HG03354 (cell line): Measurements from ENCODE around the gene GPR107.

Source experiments
- ATAC-seq: cut with Tn5 transposase; IDR thresholded peaks from one replicate; pipeline ENCODE4 v1.9.1; 2021; ENCODE audit warnings: mild to moderate bottlenecking; ENCODE audit not compliant: unreplicated experiment, poor library complexity, severe bottlenecking

GPR107 gene

GRCh38 chr9:130147910-130148309, 94.2 kb downstream of the GPR107 start:
- no peak for ATAC-seq

GRCh38 chr9:130149031-130149430, 95.3 kb downstream of the GPR107 start:
- no peak for ATAC-seq

DNA sequence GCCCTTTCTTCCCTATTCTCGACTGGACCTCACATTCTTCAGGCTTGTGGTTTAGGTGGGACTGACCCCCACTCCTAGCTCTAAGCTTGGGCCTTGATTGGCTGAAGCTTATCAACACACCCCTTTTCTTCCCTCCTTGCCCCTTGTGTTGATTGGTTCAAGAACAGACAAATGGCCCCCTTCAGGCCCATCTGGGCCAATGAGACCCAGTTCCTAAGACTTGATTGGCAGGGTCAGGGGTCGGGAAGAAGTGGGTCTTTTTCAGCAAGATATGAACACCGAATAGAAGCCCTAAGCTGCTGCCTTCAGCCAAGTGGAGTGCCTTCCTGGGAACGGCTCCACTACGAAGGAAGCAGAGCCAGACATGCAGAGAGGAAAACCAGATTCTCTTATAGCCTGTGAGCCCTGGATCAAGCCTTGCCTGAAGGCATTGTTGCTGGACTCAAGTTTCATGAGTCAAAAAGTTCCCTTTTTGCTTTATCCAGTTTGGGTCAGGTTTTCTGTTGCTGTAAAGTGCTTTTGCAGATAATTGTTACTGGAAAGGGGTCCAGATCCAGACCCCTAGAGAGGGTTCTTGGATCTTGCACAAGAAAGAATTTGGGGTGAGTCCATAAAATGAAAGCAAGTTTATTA, 96.1 kb downstream of the GPR107 start:
- ATAC-seq = no peak

DNA sequence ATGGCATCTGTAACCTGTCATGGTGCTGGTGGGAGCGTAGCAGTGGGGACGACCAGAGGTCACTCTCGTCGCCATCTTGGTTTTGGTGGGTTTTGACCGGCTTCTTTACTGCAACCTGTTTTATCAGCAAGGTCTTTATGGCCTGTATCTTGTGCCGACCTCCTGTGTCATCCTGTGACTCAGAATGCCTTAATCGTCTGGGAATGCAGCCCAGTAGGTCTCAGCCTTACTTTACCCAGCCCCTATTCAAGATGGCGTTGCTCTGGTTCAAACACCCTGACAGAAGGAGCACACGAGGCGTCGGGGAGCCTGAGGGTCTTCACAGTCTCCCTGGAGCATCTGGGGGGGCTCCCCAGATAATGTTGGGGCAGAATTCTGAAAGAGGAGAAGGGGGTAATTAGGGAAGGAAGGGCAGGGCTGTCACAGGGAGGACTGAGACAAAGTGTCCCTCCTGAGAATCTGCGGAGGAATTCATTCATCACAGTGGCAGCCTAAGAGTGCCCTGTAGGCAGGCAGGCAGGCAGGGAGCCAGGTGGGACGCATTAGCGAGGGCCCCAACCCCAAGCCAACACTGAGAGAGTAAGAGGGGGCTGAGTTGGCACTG, 97.2 kb downstream of the GPR107 start:
- ATAC-seq = no peak

DNA sequence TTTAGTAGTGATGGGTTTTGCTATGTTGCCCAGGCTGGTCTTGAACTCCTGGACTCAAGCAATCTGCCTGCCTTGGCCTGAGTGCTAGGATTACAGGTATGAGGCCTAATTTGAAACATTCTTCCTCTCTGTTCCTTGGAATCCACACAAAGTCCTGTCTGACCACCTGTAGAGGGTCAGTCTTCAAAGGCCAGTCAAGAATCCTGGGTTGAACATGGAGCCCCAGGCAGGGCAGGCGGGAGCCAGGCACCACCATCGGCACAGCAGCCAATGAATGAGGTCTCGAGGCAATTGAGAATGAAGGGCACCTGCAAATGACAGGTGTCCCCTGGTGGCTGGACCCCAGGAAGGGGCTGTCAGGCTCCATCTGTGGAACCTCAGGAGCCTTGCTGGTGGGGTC, 101.1 kb downstream of the GPR107 start:
- ATAC-seq = no peak

GRCh38 chr9:130155647-130156046, 101.9 kb downstream of the GPR107 start:
- no peak for ATAC-seq

GRCh38 chr9:130156672-130157071, 103.0 kb downstream of the GPR107 start:
- no peak for ATAC-seq

DNA sequence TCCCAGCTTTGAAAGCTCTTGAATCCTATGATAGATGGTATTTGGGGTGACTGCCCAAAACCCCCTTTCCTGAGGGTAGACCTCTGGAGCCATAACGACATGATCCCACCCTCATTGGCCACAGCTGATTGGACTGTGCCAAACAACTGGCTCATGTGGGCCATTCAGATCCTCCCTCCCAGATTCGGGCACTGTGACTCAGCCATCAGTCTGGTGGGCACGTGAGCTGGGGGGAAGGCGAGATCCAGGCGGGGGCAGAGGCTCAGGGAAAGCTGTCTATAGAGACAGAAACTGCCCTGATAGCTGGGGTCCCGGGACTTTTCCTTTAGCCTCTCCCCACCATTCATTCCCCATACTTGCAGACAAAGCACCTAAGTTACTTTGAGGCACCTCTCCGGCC, 103.4 kb downstream of the GPR107 start:
- ATAC-seq = no peak

- ATAC-seq = no peak
These were observed 104.3 kb downstream of the GPR107 start for GRCh38 chr9:130158001-130158400.

DNA sequence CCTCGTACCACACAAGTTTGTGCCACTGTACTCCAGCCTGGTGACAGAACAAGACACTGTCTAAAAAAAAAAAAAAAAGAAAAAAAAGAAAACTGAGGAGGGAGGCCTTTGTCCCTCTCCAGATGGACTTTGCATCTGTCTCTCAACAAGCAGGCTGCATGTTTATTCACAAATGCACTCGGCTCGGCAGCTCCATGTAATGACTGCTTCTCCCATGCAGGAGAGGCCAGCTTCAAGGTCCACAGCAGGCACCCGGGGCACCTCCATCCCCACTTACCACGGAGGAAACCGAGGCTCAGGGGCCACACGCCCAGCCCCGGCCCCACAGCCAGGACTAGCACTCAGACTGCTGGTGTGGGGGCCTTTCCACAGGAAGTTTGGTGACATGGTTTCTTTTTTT, 105.4 kb downstream of the GPR107 start:
- ATAC-seq = no peak

DNA sequence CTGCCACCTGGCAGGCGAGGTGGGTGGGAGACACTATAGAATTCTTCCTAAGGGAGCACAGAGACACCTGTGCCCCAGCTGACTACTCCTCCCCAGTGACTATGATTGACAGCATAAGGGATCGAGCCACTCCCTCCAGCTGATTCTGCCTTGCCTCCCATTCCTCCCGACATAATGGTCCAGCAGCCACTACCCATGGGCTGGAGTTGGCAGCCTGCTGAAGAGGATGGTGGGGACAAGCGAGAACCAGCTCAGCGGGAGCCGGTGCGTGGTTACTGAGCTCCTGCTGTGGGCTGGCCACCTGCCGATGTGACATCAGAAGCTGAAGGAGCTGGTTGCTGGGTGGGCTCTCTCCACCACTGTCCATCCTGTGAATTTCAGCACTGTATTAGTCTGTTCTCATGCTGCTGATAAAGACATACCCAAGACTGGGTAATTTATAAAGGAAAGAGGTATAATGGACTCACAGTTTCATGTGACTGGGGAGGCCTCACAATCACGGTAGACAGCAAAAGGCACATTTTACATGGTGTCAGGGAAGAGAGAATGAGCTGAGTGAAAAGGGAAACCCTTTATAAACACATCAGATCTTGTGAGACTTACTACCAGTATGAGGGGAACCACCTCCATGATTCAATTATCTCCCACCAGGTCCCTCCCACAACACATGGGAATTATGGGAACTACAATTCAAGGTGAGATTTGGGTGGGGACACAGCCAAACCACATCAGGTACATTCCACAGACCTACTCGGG, 106.4 kb downstream of the GPR107 start:
- no peak for ATAC-seq

- no peak for ATAC-seq
These were observed 107.3 kb downstream of the GPR107 start for GRCh38 chr9:130160862-130161470.

- no peak for ATAC-seq
These were observed 111.9 kb downstream of the GPR107 start for GRCh38 chr9:130165579-130165978.

DNA sequence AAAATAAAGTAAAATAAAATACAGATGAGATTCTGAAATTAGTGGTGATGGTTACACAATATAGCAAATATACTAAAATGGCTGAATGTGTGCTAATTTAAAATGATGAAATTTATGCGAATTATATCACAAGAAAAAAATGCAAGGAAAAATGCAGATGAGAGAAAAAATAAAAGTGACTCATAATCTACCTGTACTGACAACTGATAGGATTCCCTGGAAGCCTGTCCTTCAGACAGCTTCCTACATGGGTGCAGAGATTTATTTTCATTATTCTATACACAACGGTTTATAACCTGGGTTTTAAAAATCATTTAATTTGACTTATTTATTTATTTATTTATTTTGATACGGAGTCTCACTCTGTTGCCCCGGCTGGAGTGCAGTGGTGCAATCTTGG, 112.7 kb downstream of the GPR107 start:
- no peak for ATAC-seq

DNA sequence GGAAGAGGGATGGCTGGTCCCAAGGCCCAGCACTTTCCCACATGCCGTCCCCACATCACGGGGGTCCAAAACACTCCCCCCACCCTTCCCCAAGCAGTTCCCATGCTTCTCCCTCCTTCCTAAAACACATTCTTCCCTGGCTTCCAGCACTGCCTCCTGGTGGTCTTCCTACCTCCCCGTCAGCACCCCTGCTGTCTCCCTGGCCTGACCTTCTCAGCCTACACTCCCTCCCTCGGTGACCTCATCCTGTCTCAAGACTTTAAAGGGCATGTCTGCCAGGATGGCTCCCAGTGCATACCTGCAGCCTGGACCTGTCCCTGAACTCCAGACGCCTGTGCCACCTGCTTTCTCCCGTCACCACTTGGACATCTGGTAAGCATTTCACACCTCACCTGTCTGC, 114.2 kb downstream of the GPR107 start:
- no peak for ATAC-seq

DNA sequence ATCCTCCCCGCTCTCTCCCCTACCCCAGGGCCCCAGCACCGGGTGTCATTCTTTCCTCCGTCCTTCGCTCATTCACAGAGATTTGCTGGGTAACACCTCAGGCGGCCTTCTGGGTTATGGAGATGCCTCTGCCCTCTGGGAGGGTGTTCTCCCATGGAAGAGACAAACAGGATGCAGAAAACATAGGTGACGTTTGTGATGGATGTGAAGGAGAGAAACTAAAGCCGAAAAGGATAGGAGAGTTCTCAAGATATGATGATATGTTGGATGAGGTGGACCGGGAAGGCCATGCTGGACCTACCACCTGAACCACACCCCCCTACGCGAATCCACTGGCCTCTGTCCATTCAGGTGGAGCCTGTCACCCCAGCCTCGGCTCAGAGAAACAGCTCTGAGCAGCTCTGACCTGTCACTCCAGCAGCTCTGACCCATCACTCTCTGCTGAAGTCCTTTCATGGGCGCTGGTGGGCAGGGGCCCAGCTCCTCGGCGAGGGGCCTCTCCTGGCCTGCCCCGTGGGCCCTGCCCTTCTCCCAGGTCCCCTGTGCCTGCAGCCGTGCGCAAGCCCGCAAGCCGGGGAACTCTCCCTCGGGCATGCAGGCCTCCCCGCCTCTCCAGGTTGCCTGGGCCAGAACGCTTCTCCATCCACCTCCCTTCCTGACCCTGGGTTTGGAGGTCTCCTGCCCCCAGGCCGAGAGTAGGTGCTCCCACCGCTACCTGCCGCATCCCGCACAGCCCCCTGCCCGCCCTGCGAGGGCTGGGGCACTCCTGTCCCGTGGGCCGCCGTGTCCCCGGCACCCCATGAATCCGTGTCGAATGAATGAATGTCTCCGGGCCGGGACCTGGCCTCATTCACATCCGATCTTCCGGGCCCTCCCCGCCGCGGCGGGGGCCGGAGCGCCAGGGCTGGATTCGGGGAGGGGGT, 117.8 kb downstream of the GPR107 start:
- ATAC-seq = no peak

- no peak for ATAC-seq
These were observed 118.6 kb downstream of the GPR107 start, which contains the start of gene NCS1 for GRCh38 chr9:130172161-130172857. NCS1 (plus strand) TSS chr9:130172404; CDS start chr9:130172664, 260 bp downstream.

DNA sequence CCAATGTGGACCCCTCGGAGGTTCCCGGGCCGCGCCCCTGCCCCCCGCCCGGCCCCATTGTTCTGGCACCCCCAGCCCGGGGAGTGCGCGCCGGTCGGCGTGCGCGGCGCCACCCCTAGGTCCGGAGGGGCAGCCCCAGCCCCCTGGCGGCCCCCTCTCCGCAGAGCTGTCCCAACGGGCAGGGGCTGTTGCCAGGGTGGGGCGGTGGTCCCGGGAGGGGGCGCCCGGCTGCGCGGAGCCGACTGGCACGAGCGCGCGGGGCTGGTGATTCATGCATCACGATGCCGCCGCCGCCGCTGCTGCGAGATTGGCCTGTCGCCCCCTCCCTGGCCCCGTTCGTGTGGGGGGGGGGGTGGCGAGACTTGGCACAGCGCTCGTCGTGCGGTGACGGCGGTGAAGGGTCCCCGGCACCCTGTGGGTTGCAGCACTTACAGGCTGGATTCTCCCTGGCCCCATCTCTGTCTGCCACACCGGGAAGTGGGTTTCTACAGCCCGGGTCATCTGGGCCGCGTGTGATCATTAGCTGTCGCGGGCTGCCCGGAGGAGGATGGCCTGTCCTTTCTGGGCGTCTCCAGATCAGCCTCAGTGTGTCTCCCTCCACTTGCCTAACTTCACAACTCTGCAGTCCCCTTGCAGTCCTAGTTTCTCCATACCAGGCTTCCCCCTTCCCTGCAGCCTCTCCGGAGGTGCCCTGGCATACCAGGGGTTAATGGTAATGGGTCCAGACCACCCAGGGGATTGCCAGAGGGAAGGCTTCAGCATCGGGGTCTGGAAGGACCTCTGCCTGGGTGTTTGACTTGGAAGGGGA, 119.4 kb downstream of the GPR107 start:
- ATAC-seq = no peak
